GM12892 (cell line): ENCODE results near the gene ADAMTS12.

Experiments used
- DNase-seq: peaks from one replicate; pipeline ENCODE4 v3.0.0; 2011; ENCODE audit not compliant: insufficient read length
- FAIRE-seq: peaks from 2 replicates; lab custom pipeline; 2011; peaks lifted over from hg19 to GRCh38; lab: Jason Lieb, UNC
- POLR2A ChIP-seq: IDR thresholded peaks from 2 replicates; pipeline ENCODE4 v1.6.1; 2011; ENCODE audit warnings: low read depth, low read length, control low read depth
- POLR2AphosphoS5 ChIP-seq: IDR thresholded peaks from 2 replicates; pipeline ENCODE4 v1.6.1; 2011; ENCODE audit warnings: low read depth, low read length, control low read depth
- TAF1 ChIP-seq: IDR thresholded peaks from 2 replicates; pipeline ENCODE4 v1.6.1; 2011; ENCODE audit warnings: low read depth, mild to moderate bottlenecking, control low read depth, low read length, borderline replicate concordance

ADAMTS12 gene

DNA sequence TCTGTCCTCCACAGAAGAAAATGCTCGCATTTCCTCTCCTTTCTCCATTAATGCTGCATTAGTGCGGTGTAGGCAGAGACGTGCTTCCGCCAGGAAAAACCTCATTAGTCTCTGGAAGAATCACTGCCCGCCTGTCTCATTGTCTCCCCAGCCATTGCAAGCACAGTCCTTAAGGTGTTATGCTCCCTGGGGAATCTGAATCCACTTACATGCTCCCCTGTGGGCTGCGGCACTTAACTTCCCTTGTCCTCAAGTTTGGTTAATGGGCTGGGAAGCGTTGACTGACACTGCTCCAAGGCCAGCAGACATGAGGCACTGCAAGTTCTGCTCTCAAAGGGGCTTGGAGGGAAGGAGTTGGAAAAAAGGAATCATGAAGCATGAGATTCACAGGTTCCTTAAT lies 409.5 kb downstream of the ADAMTS12 start:
- FAIRE-seq = no peak
- no peak for DNase-seq

GRCh38 chr5:33480876-33481275 lies 410.9 kb downstream of the ADAMTS12 start:
- DNase-seq = no peak
- FAIRE-seq = no peak
- no peak for TF ChIP-seq POLR2A
- no peak for TF ChIP-seq TAF1
- TF ChIP-seq POLR2AphosphoS5 = no peak

More for the DNA sequence above, 409.5 kb downstream of the ADAMTS12 start:
- TF ChIP-seq POLR2A = no peak
- TF ChIP-seq POLR2AphosphoS5 = no peak
- TF ChIP-seq TAF1 = no peak

GRCh38 chr5:33479311-33479710 lies 412.5 kb downstream of the ADAMTS12 start:
- no peak for DNase-seq
- no peak for TF ChIP-seq POLR2A
- TF ChIP-seq POLR2AphosphoS5 = no peak
- TF ChIP-seq TAF1 = no peak
- FAIRE-seq = no peak

GRCh38 chr5:33477816-33478215 lies 414.0 kb downstream of the ADAMTS12 start:
- TF ChIP-seq TAF1 (no peak), POLR2AphosphoS5 (no peak), POLR2A (no peak)
- no peak for DNase-seq
- no peak for FAIRE-seq

- TF ChIP-seq TAF1 (no peak), POLR2AphosphoS5 (no peak), POLR2A (no peak)
- no peak for DNase-seq
- no peak for FAIRE-seq
Measured at GRCh38 chr5:33476992-33477391, 414.8 kb downstream of the ADAMTS12 start.

- TF ChIP-seq TAF1 (no peak), POLR2AphosphoS5 (no peak)
- DNase-seq (no peak), FAIRE-seq (no peak)
Measured at GRCh38 chr5:33475706-33476105, 416.1 kb downstream of the ADAMTS12 start.

- TF ChIP-seq TAF1 = no peak
- TF ChIP-seq POLR2A = no peak
- no peak for TF ChIP-seq POLR2AphosphoS5
- FAIRE-seq (no peak), DNase-seq (no peak)
Measured at GRCh38 chr5:33474931-33475499, 416.8 kb downstream of the ADAMTS12 start.

DNA sequence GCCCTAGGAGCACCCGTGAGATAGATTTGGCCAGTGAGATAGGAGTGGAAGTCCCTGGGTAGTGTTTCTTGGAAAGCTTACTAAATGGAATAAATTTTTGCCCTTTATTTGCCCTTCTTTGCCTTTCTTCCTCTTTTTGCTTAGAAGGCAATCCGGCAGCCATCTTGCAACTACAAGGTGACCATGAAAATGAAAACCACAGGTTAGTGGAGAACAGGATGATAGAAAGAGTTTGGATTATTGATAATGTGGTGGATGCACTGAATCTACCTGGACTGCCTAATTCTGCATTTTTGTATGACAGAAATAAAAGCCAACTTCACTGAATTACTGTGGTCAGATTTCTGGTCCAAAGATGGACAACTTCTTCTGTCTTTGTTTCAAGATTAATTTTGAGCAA lies 417.8 kb downstream of the ADAMTS12 start:
- FAIRE-seq = no peak
- DNase-seq = no peak
- TF ChIP-seq TAF1 = no peak
